GM19035 (cell line): ENCODE data around the gene AGMO.

Source experiments
- ATAC-seq: cut with Tn5 transposase; IDR thresholded peaks from one replicate; pipeline ENCODE4 v1.9.1; 2021; ENCODE audit not compliant: unreplicated experiment

Gene AGMO

DNA sequence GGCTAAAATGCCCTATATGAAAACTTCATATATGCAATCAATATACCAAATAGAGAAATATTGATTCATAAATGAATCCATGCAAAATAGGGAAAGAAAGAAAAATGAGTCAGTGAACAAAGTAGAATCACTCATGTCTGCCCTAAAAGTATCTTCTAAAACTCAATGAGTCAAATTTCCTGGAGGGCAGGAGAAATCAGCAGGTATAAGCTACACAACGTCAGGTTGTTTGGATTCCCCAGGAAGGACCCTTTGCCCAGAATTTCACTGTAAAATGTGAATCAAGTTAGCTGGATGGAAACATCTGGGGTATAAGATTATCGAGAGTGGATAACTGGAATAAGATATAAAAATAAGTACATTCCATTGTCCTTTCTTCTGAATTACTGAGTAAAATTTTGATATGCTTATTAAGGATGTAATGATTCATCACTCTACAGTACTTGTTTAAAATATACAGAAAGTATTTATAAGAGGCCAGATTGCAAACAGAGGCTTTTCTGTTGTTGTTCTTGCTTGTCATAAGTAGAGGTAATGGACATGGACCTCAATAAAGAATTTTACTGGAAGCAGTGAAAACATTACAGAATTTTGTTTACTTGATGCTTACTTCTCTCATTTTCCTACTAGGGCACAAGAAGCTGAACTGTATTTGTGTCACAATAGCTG is 99.0 kb downstream of the AGMO start:
- no peak for ATAC-seq

DNA sequence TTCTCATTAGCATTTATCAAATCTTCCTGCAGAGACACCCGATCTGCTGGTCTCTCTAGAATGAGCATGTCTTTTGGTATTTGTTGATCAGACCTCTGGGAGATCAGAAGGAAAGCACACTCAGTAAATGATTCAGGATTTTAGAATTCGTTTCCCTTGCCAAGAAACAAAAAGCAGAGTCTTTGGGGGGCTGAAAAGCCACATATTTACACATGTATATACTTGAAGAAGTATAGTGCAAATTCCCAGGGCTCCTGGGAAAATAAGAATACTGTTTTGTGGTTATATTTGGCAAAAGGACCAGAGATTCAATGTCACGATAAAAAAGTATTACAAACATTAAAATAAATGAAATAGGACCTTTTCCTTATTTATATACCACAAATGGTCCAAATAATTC is 100.2 kb downstream of the AGMO start:
- no peak for ATAC-seq

DNA sequence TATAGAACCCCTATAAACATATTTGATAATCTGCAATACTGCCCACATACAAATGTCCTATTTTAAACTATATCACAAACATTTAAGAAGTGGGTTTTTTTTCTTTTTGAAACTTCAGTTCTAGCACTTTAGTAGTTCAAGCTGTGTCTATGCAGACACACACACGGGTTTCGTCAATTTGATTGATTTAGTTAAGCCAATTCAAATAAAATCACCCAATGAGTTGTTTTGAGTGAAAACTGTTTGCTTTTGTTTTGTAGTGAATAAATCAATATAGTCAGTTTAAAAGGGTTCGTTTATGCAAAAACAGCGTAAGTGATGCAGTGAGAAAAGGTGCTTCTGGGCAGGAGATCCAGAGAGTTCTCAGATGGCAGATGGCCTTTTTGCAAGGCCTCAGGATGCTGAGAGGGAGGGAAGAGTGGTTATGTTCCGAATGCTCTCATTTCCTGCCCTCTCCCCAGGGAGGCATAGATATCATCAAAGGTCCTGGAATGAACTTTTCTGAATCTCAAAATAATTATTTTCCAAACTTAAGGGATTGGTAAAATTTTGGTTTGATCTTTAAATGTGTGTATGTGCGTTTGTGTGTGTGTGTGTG is 102.7 kb downstream of the AGMO start:
- no peak for ATAC-seq

DNA sequence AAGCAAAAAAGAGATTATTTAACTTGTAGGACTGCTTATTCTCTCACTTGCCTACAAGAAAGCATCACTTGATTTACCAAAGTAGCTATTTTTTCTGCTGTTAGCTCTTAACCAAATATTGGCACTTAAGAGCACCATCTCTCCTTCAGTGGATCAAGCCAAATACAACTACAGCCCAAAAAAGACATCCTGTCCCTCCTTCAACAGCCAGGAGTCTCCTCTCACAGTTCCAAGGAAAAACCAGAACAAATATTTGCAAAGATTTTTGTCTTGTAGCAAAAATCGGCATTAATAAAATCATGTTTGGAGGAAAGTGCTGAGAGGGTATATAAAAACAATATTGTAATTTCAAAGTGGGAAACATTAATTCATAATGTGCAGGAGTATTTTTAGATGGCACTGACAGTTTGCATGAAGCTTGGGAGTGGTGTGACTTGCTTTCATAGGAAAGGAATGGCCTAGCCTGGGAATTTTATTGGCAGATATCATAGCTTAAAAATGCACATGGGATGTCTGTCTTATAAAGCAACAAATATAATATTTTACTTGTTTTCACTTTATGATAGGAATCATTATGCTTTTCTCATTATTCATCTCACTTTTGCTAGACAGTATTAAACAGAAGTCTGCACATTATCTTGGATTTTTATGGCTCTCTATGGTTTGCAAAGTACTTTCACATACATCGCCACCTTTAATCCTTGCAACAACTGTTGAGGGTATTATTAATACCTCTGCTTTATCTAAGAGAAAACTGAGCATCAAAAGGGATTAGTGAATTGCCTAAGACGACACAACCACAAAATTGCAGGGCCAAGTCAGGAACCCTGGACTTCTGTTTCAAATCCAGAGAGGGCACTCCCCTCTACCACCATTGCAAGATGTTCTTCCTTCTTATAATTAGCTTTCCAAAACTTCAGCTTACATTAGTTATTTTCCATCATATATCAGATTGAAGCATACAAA is 103.5 kb downstream of the AGMO start:
- no peak for ATAC-seq

DNA sequence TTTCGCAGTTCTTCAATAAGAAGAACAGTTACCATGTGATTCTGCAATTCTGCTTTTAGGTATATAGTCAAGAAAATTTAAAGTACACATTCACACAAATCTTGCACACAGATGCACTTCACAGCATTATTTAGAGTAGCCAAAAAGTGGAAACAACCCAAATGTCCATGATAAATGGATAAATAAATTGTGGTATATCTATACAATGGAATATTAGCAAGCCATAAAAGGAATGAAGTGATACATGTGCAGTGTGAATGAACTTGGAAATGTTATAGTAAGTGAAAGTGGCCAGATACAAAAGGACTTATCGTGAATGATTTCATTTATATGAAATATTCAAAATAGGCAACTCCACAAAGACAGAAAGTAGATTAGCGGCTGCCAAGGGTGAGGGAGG is 109.1 kb downstream of the AGMO start:
- ATAC-seq: no peak

DNA sequence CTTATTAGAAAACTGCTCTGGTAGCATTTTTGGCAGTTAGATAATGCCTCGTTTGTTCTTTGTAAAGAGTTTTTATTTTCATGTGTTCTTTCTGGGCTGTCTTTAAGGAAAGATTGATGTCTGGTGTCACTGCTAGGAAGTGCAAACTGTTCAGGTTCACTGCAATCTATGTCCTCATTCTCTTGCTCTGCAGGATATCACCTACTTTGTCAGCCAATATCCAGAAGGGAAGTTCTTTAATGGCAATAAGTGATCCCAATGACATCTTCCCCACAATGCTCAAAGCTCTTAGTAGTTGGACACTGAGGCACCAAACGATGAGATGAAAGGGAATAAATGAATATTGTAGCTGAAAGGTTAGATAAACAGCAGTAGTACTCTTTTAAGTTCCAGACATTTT is 115.1 kb downstream of the AGMO start:
- no peak for ATAC-seq

DNA sequence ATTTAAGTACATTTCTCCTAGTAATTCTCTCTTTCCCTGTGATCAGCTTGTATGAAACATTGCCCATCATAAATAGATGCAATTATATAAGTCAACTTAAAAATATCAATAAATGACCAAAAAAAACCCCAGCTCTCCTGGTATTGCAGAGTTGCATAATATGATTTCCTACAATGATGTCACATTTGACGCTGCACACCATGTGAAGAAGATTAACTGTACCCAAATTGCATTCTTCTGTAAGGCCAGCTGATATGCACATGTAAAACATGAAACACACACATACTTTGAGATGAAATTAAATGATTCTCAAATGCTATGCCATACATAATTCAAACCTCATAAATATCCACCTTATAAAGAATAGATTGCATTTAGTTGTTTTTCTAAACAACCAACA is 115.5 kb downstream of the AGMO start:
- ATAC-seq: no peak

DNA sequence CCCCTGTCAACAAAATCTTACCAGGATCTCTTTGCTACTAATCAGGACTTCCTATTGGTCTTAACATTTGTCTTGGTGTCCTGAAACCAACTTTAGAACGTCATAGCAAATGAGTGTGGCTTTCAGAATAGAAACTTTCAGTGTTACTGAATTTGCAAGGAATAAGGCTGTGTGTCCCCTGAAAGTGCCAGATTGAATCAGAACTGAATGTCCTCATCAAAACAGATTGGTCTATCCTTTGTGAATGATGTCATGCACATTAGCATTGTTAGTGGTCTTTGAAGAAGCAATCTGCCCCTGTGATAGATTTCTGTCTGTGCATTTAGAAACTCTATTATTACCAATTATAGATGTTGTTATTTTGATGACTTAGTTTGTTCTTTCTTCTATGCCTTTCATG is 119.9 kb downstream of the AGMO start:
- ATAC-seq: no peak

DNA sequence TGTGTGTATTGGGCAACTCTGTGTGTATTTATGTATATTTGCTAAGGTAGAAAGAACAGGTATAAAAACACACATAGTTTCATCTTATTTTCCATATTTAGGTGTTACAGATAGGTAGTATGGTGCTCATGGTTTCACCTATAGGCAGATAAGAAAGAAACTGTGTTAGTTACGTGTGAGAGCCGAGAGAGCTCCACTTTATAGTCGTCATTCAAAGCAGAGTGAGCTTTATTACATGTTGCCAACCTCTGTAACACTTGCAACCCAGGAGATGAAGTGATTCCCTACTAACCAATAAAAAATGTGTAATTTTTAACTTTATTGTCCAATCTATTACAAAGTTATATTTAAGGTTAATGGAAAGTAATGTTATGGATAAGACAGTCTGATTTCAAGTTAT is 121.3 kb downstream of the AGMO start:
- ATAC-seq: no peak

DNA sequence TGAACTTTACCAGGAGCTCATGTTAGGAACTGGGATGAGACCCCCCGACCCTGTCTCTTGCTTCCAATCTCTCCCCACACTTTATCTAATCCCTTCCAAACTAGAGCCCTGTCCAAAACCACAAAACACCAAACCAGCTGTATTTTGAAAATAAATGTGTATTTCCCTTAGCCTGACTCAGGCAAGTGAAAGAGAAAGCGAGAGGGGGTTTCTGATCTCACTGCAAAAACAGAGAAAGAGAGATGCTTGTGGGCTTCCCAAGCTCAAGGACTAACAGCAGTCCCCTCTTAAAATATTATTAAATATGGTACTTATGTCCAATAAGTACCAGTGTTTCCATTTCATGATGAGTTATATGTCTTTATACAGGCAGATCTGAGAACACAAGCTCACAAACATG is 122.0 kb downstream of the AGMO start:
- ATAC-seq: peak; percentile 65

DNA sequence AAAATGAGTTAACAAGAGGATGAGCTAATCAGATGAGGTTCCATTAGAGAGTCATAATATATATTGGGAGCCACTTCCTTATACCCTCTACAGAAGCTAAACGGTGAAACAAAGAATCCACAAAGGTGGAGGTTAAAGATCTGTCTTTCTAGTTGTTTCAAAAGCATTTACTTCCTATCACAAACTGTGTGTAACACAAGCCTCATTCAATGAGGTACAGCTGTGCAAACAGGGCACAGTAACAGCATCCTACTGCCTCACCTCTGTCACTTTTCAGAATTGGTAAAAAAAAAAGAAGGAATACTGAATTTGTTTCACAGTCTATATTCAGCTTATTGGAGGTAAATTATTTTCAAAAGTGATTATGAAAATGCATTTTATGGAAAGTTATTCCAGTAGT is 128.7 kb downstream of the AGMO start:
- no peak for ATAC-seq

DNA sequence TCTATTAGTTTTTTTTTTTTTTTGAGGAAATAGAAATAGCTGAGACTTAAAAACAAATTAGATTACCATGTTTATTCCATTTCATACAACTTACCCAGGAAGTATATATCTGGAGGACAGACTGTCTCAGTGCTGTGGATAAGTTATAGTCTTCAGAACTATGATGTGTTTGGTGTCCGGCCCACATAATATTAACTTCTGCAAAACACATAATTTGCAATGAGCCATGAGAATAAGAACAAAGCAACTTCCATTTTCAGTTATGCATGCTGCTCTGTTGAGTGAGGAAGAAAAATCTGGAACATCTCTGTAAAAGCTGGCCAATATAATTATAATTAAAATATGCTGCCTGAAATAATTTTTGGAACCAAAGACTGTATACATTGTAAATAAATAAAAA is 130.9 kb downstream of the AGMO start:
- no peak for ATAC-seq

DNA sequence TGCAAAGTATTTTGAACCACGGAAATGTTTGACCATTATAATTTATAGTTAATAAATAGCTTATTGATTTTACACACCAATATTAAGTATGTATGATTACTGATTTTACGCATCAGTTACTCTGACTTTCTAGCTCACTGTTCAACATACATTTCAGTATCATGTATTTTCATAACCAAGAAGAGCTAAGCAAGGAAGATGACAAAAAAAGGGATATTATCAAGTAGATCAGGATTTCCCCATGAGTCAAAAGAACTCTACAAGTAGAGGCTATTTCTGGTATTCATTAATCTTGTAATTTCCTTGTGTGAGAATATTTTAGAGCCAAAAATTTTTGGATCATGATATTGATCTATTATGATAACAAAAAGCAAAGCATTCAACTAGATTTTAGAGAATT is 131.6 kb downstream of the AGMO start:
- no peak for ATAC-seq

DNA sequence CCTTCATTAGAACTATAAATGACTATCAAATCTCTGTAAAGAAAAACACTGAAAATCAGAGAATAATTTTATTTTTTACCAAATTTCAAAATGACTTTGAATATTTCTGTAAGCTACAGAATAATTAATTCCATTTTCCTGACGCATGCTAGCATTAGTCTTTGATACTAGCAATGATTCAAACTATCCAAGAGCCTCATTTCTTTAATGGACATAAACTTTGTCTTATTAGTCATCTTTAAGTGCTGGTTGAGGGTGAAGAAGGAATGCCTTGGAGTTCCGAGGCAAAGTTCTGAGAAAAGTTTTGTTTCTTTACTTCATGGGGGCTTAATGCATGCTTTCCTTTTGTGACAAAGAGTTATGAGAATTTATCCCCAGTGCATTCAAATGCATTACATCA is 137.3 kb downstream of the AGMO start:
- no peak for ATAC-seq

DNA sequence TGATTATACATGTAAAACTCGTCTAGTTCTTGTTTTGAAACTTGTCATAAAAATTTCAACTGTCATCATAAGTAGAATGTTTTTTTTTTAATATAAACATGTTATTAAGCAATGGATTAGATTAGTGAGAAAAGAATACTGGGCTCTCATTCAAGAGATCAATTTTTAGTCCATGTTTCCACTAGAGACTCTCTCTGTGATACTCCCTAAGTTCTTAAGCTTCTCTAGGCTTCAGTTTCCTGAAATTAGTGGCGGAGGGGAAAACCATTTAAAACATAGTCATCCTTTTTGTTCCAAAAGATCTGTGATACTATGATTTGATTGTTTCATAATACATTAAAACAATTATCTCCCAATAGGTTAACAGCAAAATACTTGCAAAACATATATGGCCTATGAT is 142.2 kb downstream of the AGMO start:
- no peak for ATAC-seq

DNA sequence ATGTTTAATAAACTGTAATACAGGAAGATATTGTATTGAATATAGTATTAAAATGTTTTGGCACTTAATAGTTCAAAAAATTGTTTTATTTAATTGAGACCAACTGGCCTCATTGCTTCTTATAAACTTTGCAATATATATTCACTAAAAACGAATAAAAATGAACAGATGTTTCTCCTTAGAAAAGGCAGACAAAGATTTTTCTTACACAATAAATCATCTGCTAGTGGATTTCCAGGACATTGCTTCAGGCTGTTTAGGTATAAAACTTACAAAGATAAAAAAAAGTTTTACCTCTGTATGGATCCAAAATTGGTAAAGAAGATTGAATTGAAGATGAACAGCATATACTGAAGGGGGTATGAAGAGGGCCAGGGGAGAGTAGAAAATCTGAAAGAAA is 143.6 kb downstream of the AGMO start:
- ATAC-seq: no peak

DNA sequence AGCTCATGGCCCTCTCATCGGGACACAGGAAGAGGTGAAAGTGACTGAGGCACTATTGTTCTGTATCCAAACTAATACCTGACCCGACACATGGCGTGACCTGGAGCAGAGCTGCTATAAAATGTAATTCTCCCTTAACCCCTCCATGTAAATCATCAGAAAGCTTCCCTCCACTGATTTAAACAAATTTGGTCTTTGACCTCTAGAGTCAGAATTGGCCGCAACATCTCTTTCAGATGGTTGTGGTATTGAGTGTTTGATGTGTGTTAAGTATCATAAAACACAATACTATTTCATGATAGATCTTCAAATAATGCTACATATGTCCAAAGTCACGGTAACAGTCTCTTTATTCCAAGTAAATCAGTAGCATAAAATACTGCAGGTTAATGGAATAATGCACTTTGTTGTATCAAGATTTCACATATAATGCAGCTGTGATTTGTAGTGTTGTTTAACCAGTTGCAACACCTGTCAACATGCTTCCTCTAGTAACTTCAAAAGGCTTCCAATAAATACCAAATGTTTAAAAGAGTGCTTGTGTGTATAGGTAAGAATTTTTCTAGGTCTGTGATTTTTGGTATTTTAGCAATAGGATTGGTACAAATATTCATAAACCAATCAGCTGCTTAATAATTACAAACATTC is 144.3 kb downstream of the AGMO start:
- ATAC-seq: no peak

DNA sequence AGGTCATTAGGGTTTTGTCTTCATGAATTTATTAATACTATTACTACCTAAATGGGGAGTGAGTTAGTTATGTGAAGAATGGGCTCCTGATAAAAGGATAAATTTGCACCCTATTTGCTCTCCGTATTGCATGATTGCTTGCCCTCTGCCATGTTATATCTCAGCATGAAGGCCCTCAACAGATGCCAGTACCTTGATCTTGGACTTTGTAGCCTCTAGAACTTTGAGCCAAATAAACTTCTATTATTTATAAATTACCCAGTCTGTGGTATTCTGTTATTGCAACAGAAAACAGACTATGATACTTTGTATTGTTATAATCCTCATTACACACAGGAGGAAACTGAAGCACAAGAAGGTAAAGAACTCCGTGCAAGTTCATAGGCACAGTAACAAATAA is 150.8 kb downstream of the AGMO start:
- ATAC-seq: no peak

DNA sequence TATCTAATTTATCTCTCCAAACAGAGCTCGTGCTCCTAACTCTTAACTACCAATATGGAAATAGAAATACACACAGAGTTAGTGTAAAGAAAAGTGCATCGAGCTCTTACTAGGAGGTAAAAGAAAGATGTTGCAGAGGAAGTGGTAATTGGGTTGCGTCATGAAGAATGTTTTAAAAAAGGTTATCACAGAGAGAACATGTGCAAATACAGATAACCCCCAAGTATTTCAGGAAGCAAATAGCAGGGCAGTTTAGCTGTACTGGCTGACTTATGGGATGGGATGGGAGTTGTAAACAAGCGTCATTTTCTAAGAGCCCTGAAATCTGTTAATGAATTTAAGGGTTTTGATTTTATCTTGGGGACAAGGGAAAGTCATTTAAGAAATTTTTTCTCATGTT is 153.9 kb downstream of the AGMO start:
- ATAC-seq: no peak

DNA sequence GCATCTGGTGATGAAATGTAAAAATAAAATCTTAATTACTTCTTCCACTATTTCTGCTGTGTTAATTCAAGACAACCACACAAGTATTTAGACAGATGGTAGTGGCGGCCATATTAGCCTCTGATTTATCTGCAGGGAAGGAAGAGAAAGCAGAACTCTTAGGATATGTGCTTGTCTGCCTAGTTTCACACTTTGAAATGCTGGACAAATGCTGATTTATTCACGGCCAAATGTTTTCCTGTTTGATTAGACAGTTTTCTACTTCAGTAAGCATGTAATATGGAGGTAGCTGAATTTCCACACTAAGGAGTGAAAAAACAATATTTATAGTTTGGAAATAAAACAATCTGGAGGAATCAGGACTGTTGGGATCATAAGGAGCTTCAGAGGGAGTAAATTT is 158.1 kb downstream of the AGMO start:
- ATAC-seq: no peak

DNA sequence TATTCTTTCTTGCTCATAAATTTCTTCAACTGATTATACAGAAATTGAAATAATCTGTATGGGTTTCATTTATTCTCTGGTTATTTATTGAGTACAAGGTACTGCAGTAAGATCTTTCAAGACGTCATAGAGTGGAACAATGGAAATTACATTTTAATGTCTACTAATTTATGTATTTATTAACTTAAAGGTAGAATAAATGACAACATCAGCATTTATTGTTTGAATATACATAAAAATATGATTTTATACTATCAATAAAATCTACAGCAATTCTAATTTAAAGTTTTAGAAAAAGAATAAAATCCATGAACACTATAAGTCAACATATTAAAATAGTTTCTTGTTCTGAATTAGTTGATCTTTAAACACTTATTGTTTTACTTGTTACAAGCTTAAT is 158.5 kb downstream of the AGMO start:
- no peak for ATAC-seq
